Subcutaneous abdominal adipose tissue (tissue), 5 donors: ENCODE results near the gene KCNK17.

ENCODE experiments used
- H3K27ac ChIP-seq: one replicate; pipeline ENCODE4 v1.7.0; 2013; ENCODE audit warnings: low read depth, mild to moderate bottlenecking, inconsistent platforms, low read length, moderate library complexity
- H3K27me3 ChIP-seq, 5 donors: one replicate each; pipeline ENCODE4 v1.7.0; 2013; ENCODE audit warnings: low read length in 5 of 5, inconsistent platforms in 1 of 5; ENCODE audit not compliant: control insufficient read depth in 5 of 5, insufficient read depth in 4 of 5
- H3K36me3 ChIP-seq, 5 donors: one replicate each; pipeline ENCODE4 v1.7.0; 2013; ENCODE audit warnings: low read length in 5 of 5; ENCODE audit not compliant: control insufficient read depth in 5 of 5, insufficient read depth in 5 of 5
- H3K4me1 ChIP-seq, 5 donors: one replicate each; pipeline ENCODE4 v1.7.0; 2013; ENCODE audit warnings: low read length in 5 of 5, mild to moderate bottlenecking in 3 of 5, moderate library complexity in 1 of 5; ENCODE audit not compliant: control insufficient read depth in 5 of 5, insufficient read depth in 5 of 5
- H3K4me3 ChIP-seq, 5 donors: one replicate each; pipeline ENCODE4 v1.7.0; 2013; ENCODE audit warnings: low read length in 5 of 5, low read depth in 1 of 5
- H3K9ac ChIP-seq, 5 donors: one replicate each; pipeline ENCODE4 v1.7.0; 2013; ENCODE audit warnings: low read length in 5 of 5, mild to moderate bottlenecking in 4 of 5, moderate library complexity in 3 of 5
- H3K9me3 ChIP-seq, 5 donors: one replicate each; pipeline ENCODE4 v1.7.0; 2013; ENCODE audit warnings: low read length in 5 of 5; ENCODE audit not compliant: control insufficient read depth in 5 of 5
- donor health status: healthy.
- donor health status: healthy.
- donor health status: healthy.
- donor health status: healthy.
- donor health status: healthy.

KCNK17 gene

DNA sequence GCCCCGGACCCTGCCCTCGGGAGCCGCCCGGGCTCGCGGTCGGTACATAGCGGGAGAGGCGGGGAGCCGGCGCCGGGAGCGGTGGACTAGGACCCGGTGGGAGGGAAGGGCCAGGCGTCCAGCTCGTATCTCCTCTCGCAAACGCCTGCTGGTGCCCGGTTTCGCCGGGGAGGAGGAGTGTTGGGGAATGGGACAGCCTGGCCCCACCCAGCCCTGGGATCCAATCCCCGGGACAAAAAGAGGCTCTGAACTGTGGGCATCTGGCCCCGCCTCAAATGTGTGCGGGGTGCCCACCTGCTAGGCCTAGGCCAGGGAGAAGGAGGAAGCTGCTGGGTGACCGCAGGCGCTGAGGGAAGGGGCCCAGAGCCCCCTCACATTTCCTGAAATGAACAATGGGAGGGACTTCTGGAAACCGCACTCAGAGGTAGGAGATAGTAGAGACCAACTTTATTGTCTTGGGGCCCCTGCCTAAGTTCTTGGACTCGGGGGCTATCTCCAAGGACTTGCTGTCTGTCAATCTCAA is at the start of gene KCNK17:
Gene KCNK17 (minus strand): TSS at position 147 of the 523 bp plus-strand sequence. CDS start 99 bp downstream, at position 48.
- Histone ChIP-seq H3K9me3 (no peaks in the 10 kb centered on the region), H3K27me3 (peaks cover 14 to 58% (median 46%) of the 10 kb centered on the region in 5 donors), H3K4me1 (peaks cover 0 to 19% (median 16%) of the 10 kb centered on the region in 5 donors), H3K9ac (no peak within 1 kb of the TSS), H3K27ac (no peak within 1 kb of the TSS), H3K36me3 (no peaks in the 10 kb centered on the region), H3K4me3 (peak within 1 kb of the TSS in 2 of 5 donors; percentile 28 to 34)

GRCh38 chr6:39363280-39363679 is 49.1 kb upstream of the KCNK17 start:
- Histone ChIP-seq H3K27ac (no peak overlapping the region), H3K4me1 (peaks cover 7 to 28% (median 22%) of the 10 kb centered on the region in 5 donors), H3K9ac (no peak overlapping the region), H3K9me3 (no peaks in the 10 kb centered on the region), H3K4me3 (no peak overlapping the region), H3K36me3 (no peaks in the 10 kb centered on the region), H3K27me3 (no peaks in the 10 kb centered on the region)

GRCh38 chr6:39362487-39362865 is 48.3 kb upstream of the KCNK17 start:
- Histone ChIP-seq H3K4me3 (no peak overlapping the region), H3K27me3 (no peaks in the 10 kb centered on the region), H3K4me1 (peaks cover 5 to 24% (median 16%) of the 10 kb centered on the region in 5 donors), H3K27ac (no peak overlapping the region), H3K36me3 (no peaks in the 10 kb centered on the region), H3K9me3 (no peaks in the 10 kb centered on the region), H3K9ac (no peak overlapping the region)

DNA sequence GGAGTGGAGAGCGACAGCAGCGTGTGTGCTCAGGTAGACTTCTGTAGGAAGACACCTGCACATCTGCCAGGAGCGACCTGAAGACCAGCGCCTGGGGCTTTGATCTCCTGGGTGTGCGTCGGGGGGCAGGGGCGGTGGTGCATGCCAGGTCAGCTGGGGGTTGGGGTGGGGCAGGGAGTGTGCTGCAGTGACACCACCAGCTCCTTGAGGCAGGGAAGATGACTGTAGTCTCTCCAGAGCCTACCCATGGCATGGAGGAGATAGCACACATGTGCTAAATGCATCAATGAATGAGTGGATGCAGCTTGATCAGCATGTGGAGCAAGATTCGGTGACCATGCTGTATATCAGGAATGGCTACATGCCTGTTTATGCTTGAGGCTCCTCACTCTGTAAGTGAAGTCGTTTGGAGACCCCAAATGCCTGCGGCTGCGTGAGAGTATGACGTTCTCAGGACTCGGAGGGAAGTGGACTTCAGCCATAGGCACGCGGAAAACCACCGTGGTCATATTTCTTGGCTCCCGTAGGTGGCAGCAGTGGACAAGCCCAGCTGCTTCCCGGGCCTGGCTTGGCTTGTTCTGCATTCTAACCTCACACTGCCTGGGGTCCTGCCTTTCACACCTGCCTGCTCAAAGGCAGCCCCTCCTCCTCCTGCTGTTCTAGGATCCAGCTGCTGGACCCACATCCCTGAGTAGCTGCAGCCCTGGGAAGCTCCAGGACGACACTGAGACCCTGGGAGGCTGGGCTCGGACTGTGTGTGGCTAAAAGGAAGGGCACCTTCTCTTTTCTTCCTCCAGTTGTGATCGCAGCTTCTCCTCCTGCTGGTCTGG is 47.7 kb upstream of the KCNK17 start:
- Histone ChIP-seq H3K4me3 (peak overlapping the region in 1 of 5 donors; percentile 19), H3K36me3 (no peaks in the 10 kb centered on the region)

GRCh38 chr6:39360378-39360777 is 46.2 kb upstream of the KCNK17 start:
- Histone ChIP-seq H3K4me3 (no peak overlapping the region), H3K27me3 (no peaks in the 10 kb centered on the region), H3K36me3 (no peaks in the 10 kb centered on the region), H3K9ac (no peak overlapping the region), H3K4me1 (peaks cover 2 to 15% (median 10%) of the 10 kb centered on the region in 5 donors), H3K27ac (no peak overlapping the region), H3K9me3 (no peaks in the 10 kb centered on the region)

More for the DNA sequence above, 47.7 kb upstream of the KCNK17 start:
- Histone ChIP-seq H3K4me1 (peaks cover 2 to 18% (median 12%) of the 10 kb centered on the region in 5 donors), H3K9me3 (no peaks in the 10 kb centered on the region), H3K27me3 (no peaks in the 10 kb centered on the region), H3K9ac (no peak overlapping the region), H3K27ac (no peak overlapping the region)

- Histone ChIP-seq H3K9me3 (no peaks in the 10 kb centered on the region), H3K27ac (no peak overlapping the region), H3K27me3 (no peaks in the 10 kb centered on the region), H3K4me3 (no peak overlapping the region), H3K9ac (no peak overlapping the region), H3K4me1 (peaks cover 4 to 23% (median 18%) of the 10 kb centered on the region in 5 donors), H3K36me3 (no peaks in the 10 kb centered on the region)
Measured at GRCh38 chr6:39357998-39358686, 43.9 kb upstream of the KCNK17 start.

DNA sequence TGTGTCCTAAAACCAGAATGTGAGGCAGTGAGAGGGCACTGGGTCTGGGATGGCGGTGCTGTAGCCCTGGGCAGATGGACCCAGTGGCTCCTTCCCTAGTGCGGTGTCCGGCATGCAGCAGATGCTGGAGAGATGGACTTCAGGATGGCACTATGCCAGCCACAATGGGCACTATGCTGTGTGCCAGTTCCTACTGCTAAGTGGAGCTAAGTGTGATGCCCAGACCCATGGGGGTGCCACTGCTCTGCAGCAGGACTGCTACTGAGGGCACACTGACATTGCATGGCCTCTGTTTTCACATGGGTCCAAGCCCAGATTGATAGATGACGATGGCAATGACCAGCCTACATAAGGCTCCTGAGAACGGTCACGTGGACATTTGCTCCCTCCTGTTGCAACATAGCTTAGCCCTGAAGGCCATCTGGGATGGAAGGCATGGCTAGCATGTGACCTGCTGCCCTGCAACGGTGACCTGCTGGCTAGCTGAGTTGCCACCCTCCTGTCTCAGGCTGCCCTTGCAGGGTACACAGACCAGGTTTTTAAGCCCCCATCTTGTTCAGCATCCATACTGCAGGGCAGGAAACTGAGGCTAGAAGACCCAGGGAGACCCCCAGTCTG is 39.6 kb upstream of the KCNK17 start:
- no peak overlapping the region for H3K4me3 ChIP-seq
- H3K9ac ChIP-seq = no peak overlapping the region
- H3K9me3 ChIP-seq = no peaks in the 10 kb centered on the region
- no peaks in the 10 kb centered on the region for H3K36me3 ChIP-seq
- H3K27ac ChIP-seq = no peak overlapping the region
- H3K27me3 ChIP-seq = no peaks in the 10 kb centered on the region
- H3K4me1 ChIP-seq = peaks cover 3 to 16% (median 12%) of the 10 kb centered on the region in 5 donors

GRCh38 chr6:39350723-39351505 is 36.7 kb upstream of the KCNK17 start:
- H3K27ac ChIP-seq = no peak overlapping the region
- H3K27me3 ChIP-seq = no peaks in the 10 kb centered on the region
- H3K36me3 ChIP-seq = no peaks in the 10 kb centered on the region
- peaks cover 3 to 11% (median 8%) of the 10 kb centered on the region in 5 donors for H3K4me1 ChIP-seq
- H3K9ac ChIP-seq = no peak overlapping the region
- H3K4me3 ChIP-seq = no peak overlapping the region
- H3K9me3 ChIP-seq = no peaks in the 10 kb centered on the region

- peaks cover 1 to 10% (median 2%) of the 10 kb centered on the region in 5 donors for H3K4me1 ChIP-seq
- H3K36me3 ChIP-seq = no peaks in the 10 kb centered on the region
- no peaks in the 10 kb centered on the region for H3K9me3 ChIP-seq
- H3K9ac ChIP-seq = no peak overlapping the region
- no peak overlapping the region for H3K27ac ChIP-seq
- H3K4me3 ChIP-seq = no peak overlapping the region
- H3K27me3 ChIP-seq = no peaks in the 10 kb centered on the region
Measured at GRCh38 chr6:39348740-39349139, 34.5 kb upstream of the KCNK17 start.
